ENCODE measurements around the gene HIVEP3.

Gene HIVEP3

DNA sequence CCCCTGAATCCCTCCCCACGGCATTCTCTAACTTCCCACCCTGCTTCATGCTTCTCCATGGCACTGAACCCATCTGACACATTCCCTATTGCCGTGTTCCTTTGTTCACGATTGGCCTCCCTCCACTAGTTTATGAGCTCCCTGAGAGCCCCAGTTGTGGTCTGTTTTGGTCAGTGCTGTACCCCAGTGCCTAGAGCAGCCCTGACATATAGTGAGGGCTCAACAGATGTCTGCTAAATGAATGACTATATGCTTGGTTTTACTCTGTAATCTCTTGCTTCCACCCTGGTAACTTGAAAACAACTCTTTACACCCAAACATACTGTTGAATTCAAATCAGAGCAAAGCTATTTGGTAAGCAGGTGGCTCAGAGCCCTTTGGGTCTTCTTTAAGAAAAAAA, 263.1 kb downstream of the HIVEP3 start:
- TF ChIP-seq, protein P1, sequence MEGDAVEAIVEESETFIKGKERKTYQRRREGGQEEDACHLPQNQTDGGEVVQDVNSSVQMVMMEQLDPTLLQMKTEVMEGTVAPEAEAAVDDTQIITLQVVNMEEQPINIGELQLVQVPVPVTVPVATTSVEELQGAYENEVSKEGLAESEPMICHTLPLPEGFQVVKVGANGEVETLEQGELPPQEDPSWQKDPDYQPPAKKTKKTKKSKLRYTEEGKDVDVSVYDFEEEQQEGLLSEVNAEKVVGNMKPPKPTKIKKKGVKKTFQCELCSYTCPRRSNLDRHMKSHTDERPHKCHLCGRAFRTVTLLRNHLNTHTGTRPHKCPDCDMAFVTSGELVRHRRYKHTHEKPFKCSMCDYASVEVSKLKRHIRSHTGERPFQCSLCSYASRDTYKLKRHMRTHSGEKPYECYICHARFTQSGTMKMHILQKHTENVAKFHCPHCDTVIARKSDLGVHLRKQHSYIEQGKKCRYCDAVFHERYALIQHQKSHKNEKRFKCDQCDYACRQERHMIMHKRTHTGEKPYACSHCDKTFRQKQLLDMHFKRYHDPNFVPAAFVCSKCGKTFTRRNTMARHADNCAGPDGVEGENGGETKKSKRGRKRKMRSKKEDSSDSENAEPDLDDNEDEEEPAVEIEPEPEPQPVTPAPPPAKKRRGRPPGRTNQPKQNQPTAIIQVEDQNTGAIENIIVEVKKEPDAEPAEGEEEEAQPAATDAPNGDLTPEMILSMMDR (IDR thresholded peaks at IDR 0.05; ENCODE audit: unreplicated experiment in 3 of 3), result no peak
- Mint-ChIP-seq H3K36me3 (ENCODE audit: low read depth) (no peaks in the 10 kb centered on the region), H3K4me1 (peaks cover 12% of the 10 kb centered on the region), H3K4me3 (no peak overlapping the region), H3K27ac (no peak overlapping the region), H3K9me3 (no peaks in the 10 kb centered on the region), H3K27me3 (ENCODE audit: low read depth) (peaks cover 35% of the 10 kb centered on the region)

- no peaks in the 10 kb centered on the region for H3K9me3 Mint-ChIP-seq
- no peak overlapping the region for H3K27ac Mint-ChIP-seq
- H3K27me3 Mint-ChIP-seq (ENCODE audit: low read depth), result peaks cover 18% of the 10 kb centered on the region
- H3K36me3 Mint-ChIP-seq (ENCODE audit: low read depth), result no peaks in the 10 kb centered on the region
- TF ChIP-seq, protein P1 (IDR thresholded peaks at IDR 0.05; ENCODE audit: unreplicated experiment in 3 of 3), result no peak
- peaks cover 29% of the 10 kb centered on the region for H3K4me1 Mint-ChIP-seq
- H3K4me3 Mint-ChIP-seq, result no peak overlapping the region
Observed at GRCh38 chr1:41653574-41653973, 265.1 kb downstream of the HIVEP3 start.

DNA sequence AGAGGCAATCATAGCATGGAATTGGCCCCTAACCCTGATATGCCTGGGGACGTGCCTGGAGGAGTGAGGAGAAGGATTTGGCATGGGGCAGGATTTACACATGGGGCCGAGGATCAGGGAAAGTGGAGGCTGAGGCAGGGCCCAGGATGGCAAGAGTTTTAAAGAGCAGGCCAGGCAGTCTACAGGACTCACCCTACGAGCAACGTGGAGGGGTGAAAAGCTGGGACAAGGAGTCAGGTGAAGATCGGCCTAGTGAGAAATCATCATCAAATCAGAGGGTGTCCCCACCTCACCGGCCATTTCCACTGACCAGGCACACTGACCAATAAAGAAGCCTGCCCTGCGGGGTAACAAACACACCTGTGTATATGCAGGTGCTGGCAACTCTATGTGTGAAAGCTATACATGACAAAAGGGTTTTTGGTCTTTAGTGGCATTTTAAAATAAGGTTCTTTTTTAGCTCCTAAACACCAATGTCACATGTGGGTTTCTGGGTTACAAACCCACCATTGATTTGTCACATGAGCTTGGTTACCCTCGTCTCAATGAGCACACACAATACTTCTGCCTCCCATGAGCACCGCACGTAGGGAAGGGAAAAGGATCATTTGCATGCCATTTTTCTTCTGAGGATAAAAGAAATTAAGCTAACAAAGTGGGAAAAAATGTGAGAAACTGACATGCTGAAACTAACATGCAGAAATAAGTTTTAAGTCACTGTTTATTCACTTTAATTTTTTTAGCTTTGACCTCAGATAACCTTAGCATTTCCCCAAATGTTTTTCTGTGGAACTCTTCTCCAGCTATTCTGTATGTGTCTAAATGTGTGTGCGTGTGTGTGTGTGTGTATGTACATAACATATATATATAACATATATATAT, 266.1 kb downstream of the HIVEP3 start:
- Mint-ChIP-seq H3K9me3 (no peaks in the 10 kb centered on the region), H3K36me3 (ENCODE audit: low read depth) (no peaks in the 10 kb centered on the region), H3K4me1 (peaks cover 29% of the 10 kb centered on the region), H3K27ac (no peak overlapping the region), H3K4me3 (no peak overlapping the region), H3K27me3 (ENCODE audit: low read depth) (peaks cover 22% of the 10 kb centered on the region)
- TF ChIP-seq, protein P1 (IDR thresholded peaks at IDR 0.05; ENCODE audit: unreplicated experiment in 3 of 3), result no peak

- peak overlapping the region in 1 of 3 experiments; percentile 49 for H3K27ac Mint-ChIP-seq
- TF ChIP-seq, protein P1 (IDR thresholded peaks at IDR 0.05; ENCODE audit: unreplicated experiment in 3 of 3), result no peak
- H3K4me3 Mint-ChIP-seq, result no peak overlapping the region
- H3K36me3 Mint-ChIP-seq (ENCODE audit: low read depth), result no peaks in the 10 kb centered on the region
- H3K4me1 Mint-ChIP-seq, result peaks cover 21% of the 10 kb centered on the region
- H3K9me3 Mint-ChIP-seq, result no peaks in the 10 kb centered on the region
- peaks cover 8% of the 10 kb centered on the region for H3K27me3 Mint-ChIP-seq (ENCODE audit: low read depth)
Observed at GRCh38 chr1:41650028-41650880, 268.5 kb downstream of the HIVEP3 start.

- TF ChIP-seq, protein P1 (IDR thresholded peaks at IDR 0.05; ENCODE audit: unreplicated experiment in 3 of 3), result no peak
- Mint-ChIP-seq H3K4me3 (no peak overlapping the region), H3K27ac (no peak overlapping the region), H3K4me1 (peaks cover 21% of the 10 kb centered on the region), H3K27me3 (ENCODE audit: low read depth) (peaks cover 8% of the 10 kb centered on the region), H3K36me3 (ENCODE audit: low read depth) (no peaks in the 10 kb centered on the region), H3K9me3 (no peaks in the 10 kb centered on the region)
Observed at GRCh38 chr1:41649396-41650027, 269.2 kb downstream of the HIVEP3 start.

Data from nephron (organoid).